ENCODE results near the gene SRCIN1.

DNA sequence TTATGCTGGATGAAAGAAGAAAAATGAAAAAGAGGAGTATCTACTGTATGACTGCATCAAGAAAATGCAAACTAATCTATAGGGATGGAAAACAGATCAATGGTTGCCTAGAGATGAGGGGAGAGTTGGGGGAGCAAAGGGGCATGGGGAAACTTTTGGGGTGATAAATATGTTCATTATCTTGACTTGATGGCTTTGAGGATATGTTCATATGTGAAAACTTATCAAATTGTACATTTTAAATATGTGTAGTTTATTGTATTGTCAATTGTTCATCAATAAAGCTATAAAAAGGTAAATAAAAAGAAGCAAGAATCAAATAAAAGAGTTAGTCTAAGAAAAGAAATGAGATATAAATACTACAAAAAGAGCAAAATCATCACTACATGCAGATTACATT is 19.7 kb upstream of the SRCIN1 start:
- TF ChIP-seq, protein P1, sequence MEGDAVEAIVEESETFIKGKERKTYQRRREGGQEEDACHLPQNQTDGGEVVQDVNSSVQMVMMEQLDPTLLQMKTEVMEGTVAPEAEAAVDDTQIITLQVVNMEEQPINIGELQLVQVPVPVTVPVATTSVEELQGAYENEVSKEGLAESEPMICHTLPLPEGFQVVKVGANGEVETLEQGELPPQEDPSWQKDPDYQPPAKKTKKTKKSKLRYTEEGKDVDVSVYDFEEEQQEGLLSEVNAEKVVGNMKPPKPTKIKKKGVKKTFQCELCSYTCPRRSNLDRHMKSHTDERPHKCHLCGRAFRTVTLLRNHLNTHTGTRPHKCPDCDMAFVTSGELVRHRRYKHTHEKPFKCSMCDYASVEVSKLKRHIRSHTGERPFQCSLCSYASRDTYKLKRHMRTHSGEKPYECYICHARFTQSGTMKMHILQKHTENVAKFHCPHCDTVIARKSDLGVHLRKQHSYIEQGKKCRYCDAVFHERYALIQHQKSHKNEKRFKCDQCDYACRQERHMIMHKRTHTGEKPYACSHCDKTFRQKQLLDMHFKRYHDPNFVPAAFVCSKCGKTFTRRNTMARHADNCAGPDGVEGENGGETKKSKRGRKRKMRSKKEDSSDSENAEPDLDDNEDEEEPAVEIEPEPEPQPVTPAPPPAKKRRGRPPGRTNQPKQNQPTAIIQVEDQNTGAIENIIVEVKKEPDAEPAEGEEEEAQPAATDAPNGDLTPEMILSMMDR (conservative IDR thresholded peaks at IDR 0.05; ENCODE audit: low read depth, low read length), result no peak
- TF ChIP-seq EZH2phosphoT487 (IDR thresholded peaks at IDR 0.05; ENCODE audit: borderline replicate concordance, low read length), result no peak
- no peak for TF ChIP-seq EZH2 (IDR thresholded peaks at IDR 0.05; ENCODE audit: low read length, unreplicated experiment)

All from PC-3 (cell line).